ENCODE data around the gene HPN. TPM values are rescaled to one million over a fixed set of nuclear protein-coding genes. Genes with fewer than 3 reads are reported as not detected.

HPN gene
- total and polyA plus RNA-seq, 10 of the 15 experiments (the other 5 are each of a cell fraction or from before 2014, with no cell fraction given), result 0.21 to 0.35 TPM; not detected in 8

DNA sequence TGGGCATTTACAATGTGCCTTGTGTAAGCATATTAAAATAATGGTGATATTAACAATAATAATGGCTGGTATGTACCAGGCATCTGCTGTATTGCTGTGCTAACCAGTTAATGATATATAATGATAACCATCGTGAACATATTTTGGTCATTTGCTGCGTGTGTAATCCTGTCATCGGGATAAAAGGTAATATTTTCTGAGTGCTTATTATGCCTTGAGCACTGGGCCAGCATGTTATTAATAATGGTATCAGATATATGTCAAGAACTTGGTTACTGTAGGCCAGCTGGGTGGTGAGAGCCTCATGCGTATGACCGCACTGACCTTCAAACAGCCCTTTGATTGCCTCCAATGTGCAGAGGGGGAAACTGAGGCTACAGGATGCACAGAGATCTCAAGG is 51.9 kb downstream of the HPN start:
- H4K20me1 ChIP-seq (ENCODE audit: control insufficient read depth, insufficient read depth), result no peaks in the 10 kb centered on the region
- no TSS peak for BruUV-seq (replicated peaks)
- ChIA-PET CTCF (interaction anchor here (0.5 to 4.8 kb wide), 6 partner anchors 21 to 619 kb away, joined by 3 to 46 read pairs (median 3); no protein-coding TSS in a partner anchor), POLR2A (interaction anchor here (0.6 kb wide), 1 partner anchor 26 kb away, joined by 4 read pairs; no protein-coding TSS in a partner anchor), RAD21 (ENCODE audit: unreplicated experiment) (no interaction called here), SMC1A (ENCODE audit: uncharacterized antibody, unreplicated experiment) (interaction anchor here (2.4 to 3.4 kb wide), 3 partner anchors 24 to 50 kb away, joined by 8 to 13 read pairs (median 9); no protein-coding TSS in a partner anchor)
- no peak overlapping the region for H3K27ac ChIP-seq (ENCODE audit: control insufficient read depth, insufficient read depth)
- FAIRE-seq, result no peak
- no peaks in the 10 kb centered on the region for H3K4me1 ChIP-seq (ENCODE audit: control insufficient read depth, insufficient read depth, low read length)
- H3K27me3 ChIP-seq (replicated peaks in 1 of 2; ENCODE audit: control insufficient read depth in 2 of 2, insufficient read depth in 2 of 2, low read length in 1 of 2), result no peaks in the 10 kb centered on the region; a peak in 2 of 4 replicates
- TF ChIP-seq IRF4 (IDR thresholded peaks at IDR 0.05; ENCODE audit: low read depth, low read length) (no peak), CEBPZ (IDR thresholded peaks at IDR 0.05; ENCODE audit: low read depth, low read length) (no peak)
- WGBS (ENCODE audit: insufficient coverage, insufficient replicate concordance, low lambda C conversion rate, missing lambda C conversion rate), result 69% methylated on average over 5 of the region's 5 CpGs
- H3K9me3 ChIP-seq (replicated peaks; ENCODE audit: control insufficient read depth, insufficient read depth, low read length), result no peaks in the 10 kb centered on the region
- no peak for ATAC-seq
- no peak overlapping the region for H3K4me3 ChIP-seq
- H3K4me2 ChIP-seq (ENCODE audit: control insufficient read depth, insufficient read depth), result no peak overlapping the region
- no peak overlapping the region for H3K9ac ChIP-seq (ENCODE audit: control insufficient read depth, insufficient read depth, low read length)
- no peaks in the 10 kb centered on the region for H3K36me3 ChIP-seq (ENCODE audit: control insufficient read depth in 2 of 2, insufficient read depth in 2 of 2, low read length in 1 of 2)
- H3K79me2 ChIP-seq (ENCODE audit: control insufficient read depth, insufficient read depth, low read length), result no peaks in the 10 kb centered on the region
- in situ Hi-C loops (cut with MboI), result no loop called here
- H2AFZ ChIP-seq (ENCODE audit: control insufficient read depth, low read depth, low read length), result no peak overlapping the region
- DNase-seq (ENCODE audit: low read depth, low spot score), result no peak
- intact Hi-C loops (cut with micrococcal nuclease; ENCODE audit: unreplicated experiment), result no loop called here
